ENCODE data around the gene CCR5AS.
"Not testable (repeated sequence)": the region's sequence is repeated elsewhere in the genome, so short reads cannot be mapped to it uniquely, and the experiment has no call there.

The CCR5AS gene

DNA sequence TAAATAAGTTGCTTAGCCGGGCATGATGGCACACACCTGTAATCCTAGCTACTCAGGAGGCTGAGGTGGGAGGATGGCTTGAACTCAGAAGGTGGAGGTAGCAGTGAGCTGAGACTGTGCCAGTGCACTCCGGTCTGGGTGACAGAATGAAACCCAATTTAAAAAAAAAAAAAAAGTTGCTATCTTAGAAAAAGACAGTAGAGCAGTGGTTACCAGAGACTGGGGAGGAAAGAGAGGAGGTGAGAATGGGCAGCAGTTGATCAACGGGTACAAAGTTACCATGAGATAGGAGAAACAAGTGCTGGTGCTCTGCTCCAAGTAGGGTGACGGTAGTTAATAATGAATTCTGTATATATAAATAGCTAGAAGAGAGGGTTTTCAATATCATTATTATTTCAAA, 53.8 kb downstream of the CCR5AS start:
- no peak for DNase-seq

DNA sequence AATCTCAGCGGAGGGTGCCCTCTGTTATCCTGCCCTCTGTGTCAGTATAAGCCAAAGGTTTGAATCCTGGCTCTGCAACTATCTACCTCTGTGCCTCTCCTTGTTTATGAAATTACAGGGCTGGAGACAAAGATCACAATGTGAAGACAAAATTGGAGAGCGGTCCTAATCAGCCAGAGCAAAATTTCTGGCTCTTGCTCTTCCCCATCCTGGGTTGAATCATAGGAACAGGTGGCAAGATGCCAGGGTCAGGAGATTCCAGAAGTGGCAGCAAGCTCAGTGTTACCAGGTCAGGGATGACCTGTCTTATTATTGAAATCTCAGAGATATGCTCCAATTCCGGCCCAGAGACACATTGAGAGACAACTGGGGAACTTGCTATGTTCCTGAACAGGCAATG, 55.2 kb downstream of the CCR5AS start:
- no peak for DNase-seq

GRCh38 chr3:46350262-46350565, 56.7 kb downstream of the CCR5AS start:
- DNase-seq, result no peak

GRCh38 chr3:46349484-46350261, 57.2 kb downstream of the CCR5AS start:
- no peak for DNase-seq

- no peak for DNase-seq
These were observed 57.9 kb downstream of the CCR5AS start for GRCh38 chr3:46348823-46349482.

- no peak for DNase-seq
These were observed 62.4 kb downstream of the CCR5AS start for GRCh38 chr3:46344476-46344875.

GRCh38 chr3:46338840-46339239, 68.0 kb downstream of the CCR5AS start:
- no peak for DNase-seq

GRCh38 chr3:46337911-46338310, 69.0 kb downstream of the CCR5AS start:
- DNase-seq, result no peak

DNA sequence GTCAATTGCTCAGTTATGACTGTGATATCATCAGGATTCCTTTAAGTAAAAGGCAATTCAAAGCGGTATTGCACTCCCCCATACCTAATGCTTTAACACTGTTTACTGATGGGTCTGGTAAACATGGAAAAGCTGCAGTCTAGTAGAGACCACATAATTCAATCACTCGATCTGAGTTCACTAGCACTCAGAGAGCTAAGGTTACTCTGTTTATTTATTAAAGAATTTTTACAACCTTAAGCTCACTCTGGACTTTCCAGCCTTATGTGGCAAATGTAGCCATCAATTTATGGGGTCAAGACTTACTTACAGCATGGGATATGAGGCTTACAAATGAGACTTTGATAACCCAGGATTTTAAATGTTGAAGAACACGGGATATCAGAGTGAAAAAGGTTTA, 71.3 kb downstream of the CCR5AS start:
- no peak for DNase-seq

- no peak for DNase-seq
These were observed 72.0 kb downstream of the CCR5AS start for GRCh38 chr3:46334741-46335478.

DNA sequence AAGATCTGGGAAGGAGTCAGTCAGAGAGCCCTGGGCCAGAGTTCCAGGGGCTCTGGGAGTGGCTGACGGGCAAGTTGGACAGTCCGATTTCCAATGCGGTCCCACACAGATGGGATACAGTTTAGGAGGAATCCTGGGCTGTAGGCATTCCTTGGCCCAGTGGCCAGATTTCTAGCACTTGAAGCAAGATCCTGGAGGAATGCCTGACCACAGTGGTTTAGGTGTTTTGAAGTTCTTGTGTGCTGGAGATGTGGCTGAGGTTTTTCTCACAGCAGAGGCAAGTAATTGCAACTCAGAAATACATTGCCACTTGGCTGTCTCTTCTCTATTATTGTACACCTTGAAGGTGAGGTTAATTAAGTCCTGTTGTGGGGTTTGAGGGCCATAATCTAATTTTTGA, 76.2 kb downstream of the CCR5AS start:
- DNase-seq, result not testable (repeated sequence)

DNA sequence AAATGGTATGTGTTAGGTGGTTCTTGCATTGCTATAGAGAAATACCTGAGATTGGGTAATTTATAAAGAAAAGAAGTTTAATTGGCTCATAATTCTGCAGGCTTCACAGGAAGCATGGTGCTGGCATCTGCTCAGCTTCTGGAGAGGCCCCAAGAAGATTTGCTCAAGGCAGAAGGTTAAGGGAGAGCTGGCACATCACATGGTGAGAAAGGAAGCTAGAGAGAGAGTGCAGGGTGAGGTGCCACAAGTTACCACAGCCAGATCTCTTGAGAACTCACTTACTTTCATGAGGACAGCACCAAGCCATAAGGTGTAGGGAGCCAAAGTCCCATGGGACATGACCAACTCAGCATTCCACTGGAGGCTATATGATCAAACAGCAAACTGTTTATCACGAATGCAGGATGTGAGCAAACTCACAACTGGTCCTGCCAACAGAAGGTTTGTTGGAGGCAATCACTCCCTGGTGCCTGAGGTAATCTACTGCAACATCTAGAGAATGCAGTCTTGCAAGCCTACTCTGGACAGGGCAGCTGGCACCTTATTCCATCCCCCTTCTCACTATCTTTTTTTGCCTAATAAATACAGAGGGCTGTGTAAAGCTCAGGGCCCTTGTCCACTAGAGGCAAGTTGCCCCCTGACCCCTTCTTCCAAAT, 81.1 kb downstream of the CCR5AS start:
- DNase-seq, result no peak

DNA sequence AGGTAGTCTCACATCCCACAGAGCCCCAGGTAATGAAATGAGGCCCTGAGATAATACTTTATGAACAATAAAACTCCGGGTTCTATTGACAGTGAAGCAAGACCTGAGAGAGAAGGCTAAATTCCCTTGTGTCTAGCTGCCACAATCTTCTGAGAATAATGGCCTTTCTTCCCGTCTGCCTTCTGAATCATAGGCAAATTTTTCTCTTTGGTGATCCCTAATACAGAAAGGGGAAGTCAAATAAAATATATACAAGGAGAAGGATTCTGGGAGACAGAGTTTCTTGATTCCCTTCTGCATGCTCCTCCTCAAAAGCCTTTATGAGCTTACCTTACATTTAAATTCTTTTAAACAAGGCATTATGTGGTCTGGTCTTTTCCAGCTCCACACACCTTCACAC, 82.8 kb downstream of the CCR5AS start:
- DNase-seq, result no peak

DNA sequence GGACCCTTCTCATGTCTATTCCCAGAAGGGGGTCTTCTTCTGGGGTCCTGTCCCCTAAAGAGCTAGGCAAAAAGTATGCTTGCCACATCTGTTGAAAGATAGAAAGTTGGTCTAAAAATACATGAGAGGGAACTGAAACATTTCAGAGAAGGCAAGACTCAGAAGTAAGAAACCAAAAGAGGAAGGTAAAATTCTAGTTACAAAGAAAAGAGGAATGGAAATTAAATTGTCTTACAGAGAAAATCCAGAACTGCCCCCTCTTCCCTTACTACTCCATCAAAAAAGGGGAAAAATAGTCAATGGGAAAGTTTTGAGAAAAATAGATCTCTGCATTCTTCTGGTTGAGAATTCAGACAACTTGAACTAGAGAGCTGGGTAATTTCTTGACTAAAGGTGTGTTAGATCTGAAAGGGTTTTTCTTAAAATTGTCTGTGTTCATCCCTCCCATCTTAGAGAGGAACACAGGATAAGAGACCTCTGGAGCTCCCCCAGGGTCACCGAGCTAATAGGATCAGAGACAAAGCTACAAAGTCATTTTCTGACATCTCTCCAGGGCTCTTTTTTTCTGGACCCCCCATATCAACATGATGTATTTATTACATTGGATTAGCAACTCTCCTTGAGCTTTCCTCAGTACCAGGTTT, 85.3 kb downstream of the CCR5AS start:
- no peak for DNase-seq

DNA sequence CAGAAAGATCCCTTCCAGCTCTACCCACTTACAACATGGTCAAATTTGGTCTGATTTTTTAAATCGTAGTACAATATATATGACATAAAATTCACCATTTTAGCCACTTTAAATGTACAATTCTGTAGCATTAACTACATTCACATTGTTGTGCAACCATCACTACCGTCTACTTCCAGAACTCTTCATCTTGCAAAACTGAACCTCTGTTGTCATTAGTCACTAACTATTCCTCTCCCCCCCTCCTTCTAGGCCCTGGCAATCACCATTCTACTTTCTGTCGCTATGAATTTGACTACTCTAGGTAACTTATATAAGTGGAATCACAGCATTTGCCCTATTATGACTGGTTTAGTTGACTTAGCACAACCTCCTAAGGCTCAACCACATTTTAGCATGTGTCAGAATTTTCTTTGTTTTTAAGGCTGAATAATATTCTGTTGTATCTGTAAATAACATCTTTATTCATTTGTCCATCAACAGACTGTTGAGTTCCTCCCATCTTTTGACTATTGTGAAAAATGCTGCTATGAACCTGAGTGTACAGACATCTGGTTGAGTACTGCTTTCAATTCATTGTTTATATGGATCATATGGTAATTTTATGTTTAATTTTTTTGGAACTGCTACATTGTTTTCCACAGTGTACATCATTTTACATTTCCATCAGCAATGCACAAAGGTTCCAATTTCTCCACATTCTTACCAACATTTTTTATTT, 88.5 kb downstream of the CCR5AS start:
- DNase-seq, result no peak

- DNase-seq, result no peak
These were observed 90.7 kb downstream of the CCR5AS start for GRCh38 chr3:46316206-46316605.

DNA sequence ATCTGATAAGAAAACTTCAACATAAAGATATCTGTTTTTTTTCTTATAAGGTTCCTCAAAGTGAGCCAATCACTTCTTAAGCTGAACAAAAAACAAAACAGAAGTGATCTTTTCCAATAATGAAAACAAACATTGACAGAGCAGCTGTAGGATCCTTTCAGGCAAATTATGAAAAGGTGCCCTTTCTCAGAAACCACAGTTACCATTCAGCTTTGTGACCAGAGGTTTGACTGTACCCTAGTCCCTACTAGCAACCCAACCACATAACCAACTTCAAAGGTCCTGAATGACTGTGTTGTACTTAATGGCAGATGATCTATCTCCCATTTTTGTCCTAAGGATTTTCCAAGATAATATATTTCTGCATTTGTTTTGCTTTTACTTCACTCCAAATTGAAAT, 92.3 kb downstream of the CCR5AS start:
- no peak for DNase-seq
